Mesendoderm (in vitro differentiated cells): ENCODE data around the gene FAM3D.

Source experiments
- DNase-seq: peaks from one replicate; pipeline ENCODE4 v3.0.0; 2013
- H2AK5ac ChIP-seq: 2 replicates; pipeline ENCODE4 v1.6.1; 2013; ENCODE audit warnings: low read length, inconsistent platforms
- H2BK120ac ChIP-seq: 2 replicates; pipeline ENCODE4 v1.6.1; 2013; ENCODE audit warnings: low read depth, mild to moderate bottlenecking, low read length, moderate library complexity, mixed read lengths
- H2BK15ac ChIP-seq: replicated peaks from 2 replicates; pipeline ENCODE4 v1.6.1; 2013; ENCODE audit warnings: low read depth, mild to moderate bottlenecking, moderate library complexity
- H2BK5ac ChIP-seq: 2 replicates; pipeline ENCODE4 v1.6.1; 2013; ENCODE audit warnings: low read length, inconsistent platforms
- H3K18ac ChIP-seq: 2 replicates; pipeline ENCODE4 v1.6.1; 2013; ENCODE audit warnings: mild to moderate bottlenecking, low read length, mixed read lengths
- H3K23ac ChIP-seq: one replicate; pipeline ENCODE4 v1.6.1; 2013; ENCODE audit warnings: low read length
- H3K27ac ChIP-seq: 2 replicates; pipeline ENCODE4 v1.5.1; 2013; ENCODE audit warnings: low read depth, mild to moderate bottlenecking, inconsistent platforms, low read length, moderate library complexity
- H3K27me3 ChIP-seq: 2 replicates; pipeline ENCODE4 v1.6.1; 2013; ENCODE audit warnings: low read length, control low read depth, mild to moderate bottlenecking, inconsistent platforms; ENCODE audit not compliant: insufficient read depth, poor library complexity
- H3K36me3 ChIP-seq: 2 replicates; pipeline ENCODE4 v1.6.1; 2013; ENCODE audit warnings: low read length, inconsistent platforms; ENCODE audit not compliant: control insufficient read depth, insufficient read depth
- H3K4ac ChIP-seq: one replicate; pipeline ENCODE4 v1.6.1; 2013; ENCODE audit warnings: low read depth, mild to moderate bottlenecking, low read length, moderate library complexity
- H3K4me1 ChIP-seq: 2 replicates; pipeline ENCODE4 v1.6.1; 2013; ENCODE audit warnings: low read depth, low read length, inconsistent platforms; ENCODE audit not compliant: control insufficient read depth
- H3K4me2 ChIP-seq: 2 replicates; pipeline ENCODE4 v1.6.1; 2013; ENCODE audit warnings: low read length
- H3K4me3 ChIP-seq: 2 replicates; pipeline ENCODE4 v1.5.1; 2013; ENCODE audit warnings: mild to moderate bottlenecking, low read length
- H3K56ac ChIP-seq: one replicate; pipeline ENCODE4 v1.6.1; 2013; ENCODE audit warnings: low read length
- H3K79me1 ChIP-seq: 2 replicates; pipeline ENCODE4 v1.6.1; 2013; ENCODE audit warnings: low read length, inconsistent platforms
- H3K79me2 ChIP-seq: 2 replicates; pipeline ENCODE4 v1.6.1; 2013; ENCODE audit warnings: mild to moderate bottlenecking, low read length; ENCODE audit not compliant: control insufficient read depth, insufficient read depth
- H3K9ac ChIP-seq: 2 replicates; pipeline ENCODE4 v1.6.1; 2013; ENCODE audit warnings: low read length, inconsistent platforms
- H4K5ac ChIP-seq: one replicate; pipeline ENCODE4 v1.6.1; 2013; ENCODE audit warnings: low read length
- H4K8ac ChIP-seq: one replicate; pipeline ENCODE4 v1.6.1; 2013; ENCODE audit warnings: low read depth, mild to moderate bottlenecking, control low read depth, low read length, moderate library complexity
- WGBS: extraction: QIAGEN DNeasy Blood & Tissue Kit; methylation state at CpG from one replicate; pipeline ENCODE4 v1.1.7; 2013; ENCODE audit warnings: low lambda C conversion rate, missing lambda C conversion rate; ENCODE audit not compliant: insufficient coverage; ENCODE audit errors: extremely low coverage; 5-methylcytosine and 5-hydroxymethylcytosine counted together

FAM3D gene

DNA sequence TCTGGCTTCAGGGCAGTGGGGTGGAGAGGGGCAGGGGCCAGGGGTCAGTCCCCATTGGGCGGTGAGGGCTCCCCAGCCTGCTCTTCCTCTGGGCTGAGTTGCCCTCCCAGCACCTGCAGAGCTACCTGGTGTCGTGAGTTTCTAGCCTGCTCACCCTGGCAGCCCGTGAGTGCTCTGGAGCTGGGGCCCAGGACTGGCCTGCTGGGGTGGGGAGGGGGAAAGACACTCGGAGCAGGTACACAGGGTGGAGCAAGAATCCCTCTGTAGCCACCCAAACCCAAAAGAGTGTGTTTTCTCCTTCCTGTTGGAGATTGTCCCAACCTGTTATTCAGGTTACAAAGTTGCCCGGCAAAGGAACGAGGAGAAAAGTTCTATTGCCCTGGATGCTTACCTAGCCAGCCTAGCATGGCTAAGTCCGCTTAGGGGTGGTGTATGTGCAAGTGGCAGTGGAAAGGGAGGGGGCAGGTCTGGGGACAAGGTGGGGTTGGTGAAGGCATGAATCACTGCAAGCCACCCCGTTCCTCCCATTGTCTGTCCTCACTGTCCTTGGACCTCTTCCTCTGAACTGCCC lies 8.9 kb downstream of the FAM3D start:
- no peak overlapping the region for H4K5ac ChIP-seq
- no peak overlapping the region for H3K27ac ChIP-seq
- H3K18ac ChIP-seq, result no peak overlapping the region
- H3K4me2 ChIP-seq, result no peak overlapping the region
- DNase-seq, result no peak
- no peak overlapping the region for H3K4me3 ChIP-seq
- no peak overlapping the region for H2BK5ac ChIP-seq
- H3K4me1 ChIP-seq, result no peaks in the 10 kb centered on the region
- H2BK120ac ChIP-seq, result no peak overlapping the region
- no peak overlapping the region for H2BK15ac ChIP-seq
- H3K36me3 ChIP-seq, result no peaks in the 10 kb centered on the region
- no peaks in the 10 kb centered on the region for H3K27me3 ChIP-seq
- no peak overlapping the region for H2AK5ac ChIP-seq
- H3K79me1 ChIP-seq, result no peaks in the 10 kb centered on the region
- no peaks in the 10 kb centered on the region for H3K79me2 ChIP-seq
- no peak overlapping the region for H4K8ac ChIP-seq
- no CpG with 5 or more reads among the region's 8 CpGs for WGBS
- H3K23ac ChIP-seq, result no peak overlapping the region
- no peak overlapping the region for H3K4ac ChIP-seq
- no peak overlapping the region for H3K9ac ChIP-seq
- H3K56ac ChIP-seq, result no peak overlapping the region

DNA sequence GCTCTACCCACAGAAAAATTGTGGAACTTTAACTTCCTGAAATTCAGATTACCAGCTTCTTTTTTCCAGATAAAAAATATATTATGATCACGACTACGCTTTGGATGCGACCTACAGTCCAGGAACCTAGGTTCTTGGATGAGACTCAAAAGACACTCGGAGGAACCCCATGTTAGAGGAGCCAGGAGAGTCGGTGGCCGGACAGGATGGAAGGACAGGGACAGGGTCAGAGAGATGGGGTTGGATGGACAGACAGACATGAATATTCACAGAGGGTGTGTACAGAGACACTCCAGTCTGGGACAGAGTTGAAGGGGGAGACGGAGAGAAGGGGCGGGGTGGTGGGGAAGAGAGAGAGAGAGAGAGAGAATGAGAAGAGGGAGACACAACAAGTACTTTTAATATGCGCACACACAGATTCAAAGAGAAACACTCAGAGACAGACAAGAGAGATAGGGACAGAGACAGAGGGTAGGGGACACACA lies 9.5 kb downstream of the FAM3D start:
- H3K4me3 ChIP-seq, result no peak overlapping the region
- H4K8ac ChIP-seq, result no peak overlapping the region
- H2BK5ac ChIP-seq, result no peak overlapping the region
- H3K9ac ChIP-seq, result no peak overlapping the region
- WGBS, result no CpG with 5 or more reads among the region's 9 CpGs
- H3K36me3 ChIP-seq, result no peaks in the 10 kb centered on the region
- H3K56ac ChIP-seq, result no peak overlapping the region
- no peak overlapping the region for H3K18ac ChIP-seq
- no peak overlapping the region for H2BK120ac ChIP-seq
- no peak overlapping the region for H2BK15ac ChIP-seq
- H3K4me2 ChIP-seq, result no peak overlapping the region
- H3K27me3 ChIP-seq, result no peaks in the 10 kb centered on the region
- no peaks in the 10 kb centered on the region for H3K79me1 ChIP-seq
- no peaks in the 10 kb centered on the region for H3K79me2 ChIP-seq
- H3K27ac ChIP-seq, result no peak overlapping the region
- no peak overlapping the region for H3K23ac ChIP-seq
- H3K4me1 ChIP-seq, result no peaks in the 10 kb centered on the region
- no peak overlapping the region for H3K4ac ChIP-seq
- DNase-seq, result no peak
- H2AK5ac ChIP-seq, result no peak overlapping the region
- H4K5ac ChIP-seq, result no peak overlapping the region

DNA sequence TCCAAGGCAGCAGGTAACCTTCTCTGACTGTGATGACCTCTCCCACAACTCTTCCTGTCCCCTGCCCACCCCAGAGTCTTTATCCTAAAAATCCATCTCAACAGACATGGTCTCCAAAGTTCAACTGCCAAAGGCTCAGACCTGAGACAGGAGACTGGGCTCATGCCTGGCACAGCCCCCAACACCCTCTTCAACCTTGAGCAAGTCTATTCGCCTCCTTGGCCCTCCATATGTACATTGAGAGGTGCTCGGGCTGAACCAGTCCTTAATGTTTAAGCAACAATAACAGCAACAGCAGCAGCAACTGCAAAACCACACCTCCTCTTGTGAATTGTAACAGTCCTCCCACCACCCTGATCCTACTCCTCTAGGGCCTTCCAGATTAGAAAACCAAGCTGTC lies 9.9 kb downstream of the FAM3D start:
- Histone ChIP-seq H3K79me1 (no peaks in the 10 kb centered on the region), H2BK120ac (no peak overlapping the region), H4K8ac (no peak overlapping the region), H3K79me2 (no peaks in the 10 kb centered on the region), H3K27ac (no peak overlapping the region), H3K4me1 (no peaks in the 10 kb centered on the region), H3K4me3 (no peak overlapping the region), H4K5ac (no peak overlapping the region), H3K27me3 (no peaks in the 10 kb centered on the region), H3K23ac (no peak overlapping the region), H3K9ac (no peak overlapping the region), H2BK15ac (no peak overlapping the region), H3K4ac (no peak overlapping the region), H3K36me3 (no peaks in the 10 kb centered on the region), H2BK5ac (no peak overlapping the region), H3K4me2 (no peak overlapping the region), H3K18ac (no peak overlapping the region), H2AK5ac (no peak overlapping the region), H3K56ac (no peak overlapping the region)
- whole genome bisulfite sequencing, result no CpG with 5 or more reads among the region's 2 CpGs
- DNase-seq, result no peak

DNA sequence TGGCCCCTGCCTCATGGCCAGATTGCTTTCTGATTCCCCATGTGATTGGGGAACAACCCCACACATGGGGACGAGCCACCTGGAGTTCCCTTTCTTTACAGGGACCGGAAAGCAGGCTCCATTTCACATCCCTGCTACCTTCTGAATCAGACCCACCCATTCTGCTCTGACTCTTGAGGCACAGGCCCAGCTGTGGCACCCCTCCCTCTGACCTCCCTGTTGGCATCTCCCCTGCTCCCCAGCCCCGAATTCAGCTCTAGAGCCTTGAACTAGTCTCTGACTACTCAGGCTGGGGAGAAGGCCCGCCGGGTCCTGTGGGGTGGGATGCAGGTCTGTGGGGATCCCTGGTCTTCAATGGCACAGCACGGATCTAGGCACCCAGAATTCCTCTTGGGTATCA lies 12.1 kb downstream of the FAM3D start:
- no CpG with 5 or more reads among the region's 6 CpGs for WGBS
- H3K9ac ChIP-seq, result no peak overlapping the region
- H2BK5ac ChIP-seq, result no peak overlapping the region
- H3K4me2 ChIP-seq, result no peak overlapping the region
- H2BK15ac ChIP-seq, result no peak overlapping the region
- no peak overlapping the region for H4K8ac ChIP-seq
- H3K23ac ChIP-seq, result no peak overlapping the region
- H3K27me3 ChIP-seq, result no peaks in the 10 kb centered on the region
- no peak overlapping the region for H3K18ac ChIP-seq
- no peak overlapping the region for H3K56ac ChIP-seq
- H3K79me1 ChIP-seq, result no peaks in the 10 kb centered on the region
- no peak overlapping the region for H3K4me3 ChIP-seq
- no peak overlapping the region for H3K27ac ChIP-seq
- no peak for DNase-seq
- no peak overlapping the region for H4K5ac ChIP-seq
- no peak overlapping the region for H3K4ac ChIP-seq
- H3K79me2 ChIP-seq, result no peaks in the 10 kb centered on the region
- H3K36me3 ChIP-seq, result no peaks in the 10 kb centered on the region
- no peak overlapping the region for H2AK5ac ChIP-seq
- H3K4me1 ChIP-seq, result no peaks in the 10 kb centered on the region
- no peak overlapping the region for H2BK120ac ChIP-seq

DNA sequence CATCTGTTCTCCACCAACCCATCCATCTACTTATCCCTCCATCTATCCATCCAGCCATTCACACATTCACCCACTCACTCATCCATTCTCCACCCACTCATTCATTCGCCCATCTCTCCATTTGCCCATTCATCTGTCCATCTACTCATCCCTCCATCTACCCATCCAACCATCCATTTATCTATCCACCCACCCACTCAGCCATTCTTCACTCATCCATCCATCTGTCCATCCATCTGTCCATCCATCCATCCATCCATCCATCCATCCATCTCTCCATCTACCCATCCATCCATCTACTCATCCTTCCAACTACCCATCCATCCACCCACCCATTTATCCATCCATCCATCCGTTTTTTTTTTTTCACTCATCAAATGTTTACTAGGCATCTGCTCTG lies 13.9 kb downstream of the FAM3D start:
- Histone ChIP-seq H3K36me3 (no peaks in the 10 kb centered on the region), H3K27ac (no peak overlapping the region), H3K79me1 (no peaks in the 10 kb centered on the region), H2BK120ac (no peak overlapping the region), H3K79me2 (no peaks in the 10 kb centered on the region), H3K4me3 (no peak overlapping the region), H3K9ac (no peak overlapping the region), H3K18ac (no peak overlapping the region), H2AK5ac (no peak overlapping the region), H3K4me1 (no peaks in the 10 kb centered on the region), H4K8ac (no peak overlapping the region), H3K4me2 (no peak overlapping the region), H2BK15ac (no peak overlapping the region), H2BK5ac (no peak overlapping the region), H3K23ac (no peak overlapping the region), H3K27me3 (no peaks in the 10 kb centered on the region), H3K4ac (no peak overlapping the region), H3K56ac (no peak overlapping the region), H4K5ac (no peak overlapping the region)
- no peak for DNase-seq
- WGBS, result 100% methylated on average over 2 of the region's 2 CpGs

DNA sequence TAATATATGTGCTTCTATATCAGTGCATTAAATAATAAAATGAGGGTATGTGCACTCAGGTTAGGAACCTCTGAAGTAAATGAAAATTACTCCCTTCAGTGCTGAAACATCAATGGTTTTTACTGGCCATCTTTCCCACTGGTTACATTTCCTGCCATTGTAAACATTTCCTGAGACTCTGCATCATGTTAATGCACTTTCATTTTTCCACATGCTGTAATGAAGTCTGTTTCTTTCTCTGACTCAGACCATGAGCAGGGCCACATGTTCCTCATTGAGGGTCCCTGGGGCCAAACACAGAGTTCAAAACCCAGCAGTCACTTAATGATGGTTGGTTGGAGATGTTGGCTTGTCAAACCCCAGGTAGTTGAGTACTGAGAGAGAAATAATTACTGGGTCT lies 15.3 kb downstream of the FAM3D start:
- Histone ChIP-seq H3K36me3 (no peaks in the 10 kb centered on the region), H4K8ac (no peak overlapping the region), H3K4me1 (no peaks in the 10 kb centered on the region), H3K9ac (no peak overlapping the region), H3K4ac (no peak overlapping the region), H3K27ac (no peak overlapping the region), H3K18ac (no peak overlapping the region), H2BK15ac (no peak overlapping the region), H3K23ac (no peak overlapping the region), H3K56ac (no peak overlapping the region), H3K4me3 (no peak overlapping the region), H2BK5ac (no peak overlapping the region), H3K27me3 (no peaks in the 10 kb centered on the region), H3K79me2 (no peaks in the 10 kb centered on the region), H2BK120ac (no peak overlapping the region), H2AK5ac (no peak overlapping the region), H3K79me1 (no peaks in the 10 kb centered on the region), H4K5ac (no peak overlapping the region), H3K4me2 (no peak overlapping the region)
- DNase-seq, result no peak
